Stimulated activated CD8-positive, alpha-beta memory T cell treated with anti-CD3 and anti-CD28 coated beads, Interleukin-4, amount 100 ng/mL, for 48 hours (primary cell): ENCODE results near the gene AFTPH.

ENCODE experiments used
- DNase-seq: peaks from one replicate; pipeline ENCODE4 v3.0.0-alpha.2; 2020

The AFTPH gene

GRCh38 chr2:64541547-64541946 lies 17.4 kb downstream of the AFTPH start:
- DNase-seq, result no peak

- DNase-seq, result no peak
These were observed 18.2 kb downstream of the AFTPH start for GRCh38 chr2:64542071-64543007.

- no peak for DNase-seq
These were observed 19.0 kb downstream of the AFTPH start for GRCh38 chr2:64543008-64543697.

GRCh38 chr2:64548761-64549160 lies 24.6 kb downstream of the AFTPH start:
- no peak for DNase-seq

GRCh38 chr2:64550042-64550441 lies 25.9 kb downstream of the AFTPH start:
- no peak for DNase-seq

- DNase-seq, result no peak
These were observed 27.7 kb downstream of the AFTPH start for GRCh38 chr2:64551851-64552250.

GRCh38 chr2:64554117-64554516 lies 30.0 kb downstream of the AFTPH start:
- DNase-seq, result no peak

- no peak for DNase-seq
These were observed 34.4 kb downstream of the AFTPH start for GRCh38 chr2:64558445-64559081.

- DNase-seq, result no peak
These were observed 38.1 kb downstream of the AFTPH start for GRCh38 chr2:64562148-64562784.

GRCh38 chr2:64563436-64563938 lies 39.4 kb downstream of the AFTPH start:
- DNase-seq, result no peak

- no peak for DNase-seq
These were observed 42.0 kb downstream of the AFTPH start for GRCh38 chr2:64565949-64566710.

- DNase-seq, result no peak
These were observed 43.3 kb downstream of the AFTPH start for GRCh38 chr2:64567473-64567872.

GRCh38 chr2:64568836-64569235 lies 44.7 kb downstream of the AFTPH start:
- no peak for DNase-seq

GRCh38 chr2:64574871-64575270 lies 50.7 kb downstream of the AFTPH start:
- DNase-seq, result no peak

GRCh38 chr2:64581018-64581417 lies 56.9 kb downstream of the AFTPH start:
- no peak for DNase-seq

GRCh38 chr2:64581777-64582539 lies 57.8 kb downstream of the AFTPH start:
- DNase-seq, result no peak

GRCh38 chr2:64582774-64583340 lies 58.7 kb downstream of the AFTPH start:
- DNase-seq, result no peak

GRCh38 chr2:64586054-64586453 lies 61.9 kb downstream of the AFTPH start:
- no peak for DNase-seq

- no peak for DNase-seq
These were observed 62.9 kb downstream of the AFTPH start for GRCh38 chr2:64586883-64587481.

- DNase-seq, result no peak
These were observed 63.4 kb downstream of the AFTPH start for GRCh38 chr2:64587561-64587960.

GRCh38 chr2:64591188-64591587 lies 67.1 kb downstream of the AFTPH start:
- DNase-seq, result no peak
